BJ (cell line): Measurements from ENCODE around the gene OR4D11. TPM values are rescaled to one million over a fixed set of nuclear protein-coding genes. Genes with fewer than 3 reads are reported as not detected.
"Not testable (repeated sequence)": the region's sequence is repeated elsewhere in the genome, so short reads cannot be mapped to it uniquely, and the experiment has no call there.

ENCODE experiments used
- CTCF ChIA-PET: fragments of 350-600 bp; formaldehyde crosslinking; extraction: SDS; loops from one replicate; lab custom pipeline; 2021; ENCODE audit warnings: antibody characterized with exemption, inconsistent platforms; lab: Yijun Ruan, JAX
- POLR2A ChIA-PET: fragments of 300-600 bp; sonication (Branson Sonifier 250); formaldehyde crosslinking; extraction: SDS; loops from one replicate; lab custom pipeline; 2021; ENCODE audit warnings: antibody characterized with exemption; lab: Charles Lee
- DNase-seq: peaks from one replicate; pipeline ENCODE4 v3.0.0-alpha.2; 2011; ENCODE audit warnings: low read depth
- H3K27me3 ChIP-seq: 2 replicates; pipeline ENCODE4 v1.6.0; 2011; ENCODE audit warnings: low read length; ENCODE audit not compliant: control insufficient read depth, insufficient read depth
- H3K36me3 ChIP-seq: 2 replicates; pipeline ENCODE4 v1.5.1; 2011; ENCODE audit warnings: low read length; ENCODE audit not compliant: control insufficient read depth, insufficient read depth
- H3K4me3 ChIP-seq: 2 replicates; pipeline ENCODE4 v1.5.1; 2011; ENCODE audit warnings: low read depth, mild to moderate bottlenecking, control low read depth, low read length
- polyA plus RNA-seq: library from polyadenylated mRNA; depleted of rRNA; stranded (reverse); fragments of >200 nt; gene quantifications from 2 replicates; pipeline ENCODE4 v1.2.3, GENCODE V29; 2011
- TF ChIP-seq, protein P1 (sequence below): IDR thresholded peaks from 2 replicates; pipeline ENCODE4 v1.5.1; 2011; ENCODE audit warnings: low read depth, mild to moderate bottlenecking, control low read depth, inconsistent platforms, low read length, moderate library complexity; ENCODE audit not compliant: insufficient read depth

OR4D11 gene
- polyA plus RNA-seq, 1 experiment = not detected

DNA sequence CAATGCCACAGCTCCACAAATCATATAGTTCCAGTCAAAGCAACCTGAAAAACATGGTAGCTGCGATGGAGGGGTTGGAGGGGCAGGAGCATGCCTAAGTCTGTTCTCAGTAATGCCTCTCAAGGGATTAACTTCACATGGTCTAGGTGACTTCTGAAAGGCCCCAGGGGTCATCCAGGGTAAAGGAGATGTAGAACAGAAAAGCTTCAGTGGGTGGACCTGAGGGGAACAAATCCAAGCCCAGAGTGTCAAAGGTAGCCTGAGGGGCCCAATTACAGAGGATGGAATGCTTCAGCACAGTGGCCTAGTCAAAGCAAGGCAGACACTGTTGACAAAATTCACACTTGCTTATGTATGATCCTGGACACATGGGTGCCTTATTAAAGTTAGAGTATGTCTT, 31.3 kb downstream of the OR4D11 start:
- Histone ChIP-seq H3K4me3 (no peak overlapping the region), H3K36me3 (no peaks in the 10 kb centered on the region; the same call in 1 of the 2 replicates), H3K27me3 (peaks cover 1% of the 10 kb centered on the region; the same call in 1 of the 2 replicates)
- ChIA-PET POLR2A (no interaction called here), CTCF (interaction anchor here (1.5 kb wide), 1 partner anchor 12 kb away, joined by 4 read pairs; no protein-coding TSS in a partner anchor)
- no peak for DNase-seq
- TF ChIP-seq, protein P1, sequence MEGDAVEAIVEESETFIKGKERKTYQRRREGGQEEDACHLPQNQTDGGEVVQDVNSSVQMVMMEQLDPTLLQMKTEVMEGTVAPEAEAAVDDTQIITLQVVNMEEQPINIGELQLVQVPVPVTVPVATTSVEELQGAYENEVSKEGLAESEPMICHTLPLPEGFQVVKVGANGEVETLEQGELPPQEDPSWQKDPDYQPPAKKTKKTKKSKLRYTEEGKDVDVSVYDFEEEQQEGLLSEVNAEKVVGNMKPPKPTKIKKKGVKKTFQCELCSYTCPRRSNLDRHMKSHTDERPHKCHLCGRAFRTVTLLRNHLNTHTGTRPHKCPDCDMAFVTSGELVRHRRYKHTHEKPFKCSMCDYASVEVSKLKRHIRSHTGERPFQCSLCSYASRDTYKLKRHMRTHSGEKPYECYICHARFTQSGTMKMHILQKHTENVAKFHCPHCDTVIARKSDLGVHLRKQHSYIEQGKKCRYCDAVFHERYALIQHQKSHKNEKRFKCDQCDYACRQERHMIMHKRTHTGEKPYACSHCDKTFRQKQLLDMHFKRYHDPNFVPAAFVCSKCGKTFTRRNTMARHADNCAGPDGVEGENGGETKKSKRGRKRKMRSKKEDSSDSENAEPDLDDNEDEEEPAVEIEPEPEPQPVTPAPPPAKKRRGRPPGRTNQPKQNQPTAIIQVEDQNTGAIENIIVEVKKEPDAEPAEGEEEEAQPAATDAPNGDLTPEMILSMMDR = no peak

- TF ChIP-seq, protein P1 = no peak
- Histone ChIP-seq H3K27me3 (no peaks in the 10 kb centered on the region), H3K36me3 (no peaks in the 10 kb centered on the region; the same call in 1 of the 2 replicates), H3K4me3 (no peak overlapping the region)
- DNase-seq = no peak
- ChIA-PET POLR2A (no interaction called here), CTCF (interaction anchor here (1.2 to 1.5 kb wide), 2 partner anchors 138 to 139 kb away, joined by 3 to 4 read pairs; no protein-coding TSS in a partner anchor)
These were observed 38.9 kb downstream of the OR4D11 start for GRCh38 chr11:59542142-59542810.

DNA sequence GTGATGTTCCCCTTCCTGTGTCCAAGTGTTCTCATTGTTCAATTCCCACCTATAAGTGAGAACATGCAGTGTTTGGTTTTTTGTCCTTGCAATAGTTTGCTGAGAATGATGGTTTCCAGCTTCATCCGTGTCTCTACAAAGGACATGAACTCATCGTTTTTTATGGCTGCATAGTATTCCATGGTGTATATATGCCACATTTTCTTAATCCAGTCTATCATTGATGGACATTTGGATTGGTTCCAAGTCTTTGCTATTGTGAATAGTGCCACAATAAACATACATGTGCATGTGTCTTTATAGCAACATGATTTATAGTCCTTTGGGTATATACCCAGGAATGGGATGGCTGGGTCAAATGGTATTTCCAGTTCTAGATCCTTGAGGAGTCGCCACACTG, 40.3 kb downstream of the OR4D11 start:
- H3K36me3 ChIP-seq, H3K27me3 ChIP-seq, H3K4me3 ChIP-seq, POLR2A ChIA-PET, CTCF ChIA-PET, DNase-seq: not testable (repeated sequence)

- no peak for DNase-seq
- no peak overlapping the region for H3K4me3 ChIP-seq
- ChIA-PET CTCF (no interaction called here), POLR2A (no interaction called here)
- TF ChIP-seq, protein P1 = no peak
- no peaks in the 10 kb centered on the region for H3K36me3 ChIP-seq
- no peaks in the 10 kb centered on the region for H3K27me3 ChIP-seq
These were observed 41.4 kb downstream of the OR4D11 start for GRCh38 chr11:59544869-59545178.

GRCh38 chr11:59545179-59546020, 42.0 kb downstream of the OR4D11 start:
- no peaks in the 10 kb centered on the region for H3K27me3 ChIP-seq
- H3K36me3 ChIP-seq = no peaks in the 10 kb centered on the region
- H3K4me3 ChIP-seq = no peak overlapping the region
- CTCF ChIA-PET = no interaction called here
- POLR2A ChIA-PET = no interaction called here
- no peak for DNase-seq
- TF ChIP-seq, protein P1 = no peak

- CTCF ChIA-PET = interaction anchor here (3.9 kb wide), 1 partner anchor 10 kb away, joined by 18 read pairs; no protein-coding TSS in a partner anchor
- POLR2A ChIA-PET = not testable (repeated sequence)
These were observed 44.4 kb downstream of the OR4D11 start for GRCh38 chr11:59547605-59548308.

More at GRCh38 chr11:59547605-59548308, 44.4 kb downstream of the OR4D11 start:
- H3K27me3 ChIP-seq, H3K4me3 ChIP-seq, DNase-seq, H3K36me3 ChIP-seq: not testable (repeated sequence)
